GM18909 (cell line): ENCODE results near the gene AKR1C1.
"Not testable (repeated sequence)": the region's sequence is repeated elsewhere in the genome, so short reads cannot be mapped to it uniquely, and the experiment has no call there.

Source experiments
- ATAC-seq: cut with Tn5 transposase; IDR thresholded peaks from one replicate; pipeline ENCODE4 v1.9.1; 2021; ENCODE audit warnings: mild to moderate bottlenecking; ENCODE audit not compliant: unreplicated experiment, poor library complexity

Gene AKR1C1

DNA sequence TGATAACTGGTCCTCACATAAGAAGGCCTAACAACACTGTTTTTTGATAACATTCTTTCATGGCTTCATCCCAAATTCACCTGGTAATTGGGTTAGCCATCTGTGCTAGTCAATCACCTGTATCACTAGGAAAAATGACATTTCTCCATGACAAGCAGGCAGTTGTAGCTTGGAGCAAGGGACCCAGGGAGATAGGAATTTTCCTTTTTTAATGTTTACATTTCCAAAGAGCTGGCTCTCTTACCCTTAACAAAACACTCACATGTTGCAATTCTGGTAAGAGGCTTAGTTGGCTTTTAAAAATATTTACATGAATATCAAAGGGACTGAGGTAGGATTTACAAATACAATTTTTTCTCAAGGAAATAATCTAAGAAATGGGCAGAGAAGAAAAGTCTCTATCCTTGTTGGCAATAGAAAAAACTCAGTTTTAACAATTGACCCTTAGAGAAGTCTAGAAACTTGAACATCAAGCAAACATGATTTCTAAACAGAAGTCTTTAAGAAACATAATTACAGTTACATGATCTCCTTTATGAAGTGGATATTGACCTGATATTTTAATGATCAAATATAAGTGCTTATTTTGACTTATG, 16.1 kb upstream of the AKR1C1 start:
- ATAC-seq, result no peak

DNA sequence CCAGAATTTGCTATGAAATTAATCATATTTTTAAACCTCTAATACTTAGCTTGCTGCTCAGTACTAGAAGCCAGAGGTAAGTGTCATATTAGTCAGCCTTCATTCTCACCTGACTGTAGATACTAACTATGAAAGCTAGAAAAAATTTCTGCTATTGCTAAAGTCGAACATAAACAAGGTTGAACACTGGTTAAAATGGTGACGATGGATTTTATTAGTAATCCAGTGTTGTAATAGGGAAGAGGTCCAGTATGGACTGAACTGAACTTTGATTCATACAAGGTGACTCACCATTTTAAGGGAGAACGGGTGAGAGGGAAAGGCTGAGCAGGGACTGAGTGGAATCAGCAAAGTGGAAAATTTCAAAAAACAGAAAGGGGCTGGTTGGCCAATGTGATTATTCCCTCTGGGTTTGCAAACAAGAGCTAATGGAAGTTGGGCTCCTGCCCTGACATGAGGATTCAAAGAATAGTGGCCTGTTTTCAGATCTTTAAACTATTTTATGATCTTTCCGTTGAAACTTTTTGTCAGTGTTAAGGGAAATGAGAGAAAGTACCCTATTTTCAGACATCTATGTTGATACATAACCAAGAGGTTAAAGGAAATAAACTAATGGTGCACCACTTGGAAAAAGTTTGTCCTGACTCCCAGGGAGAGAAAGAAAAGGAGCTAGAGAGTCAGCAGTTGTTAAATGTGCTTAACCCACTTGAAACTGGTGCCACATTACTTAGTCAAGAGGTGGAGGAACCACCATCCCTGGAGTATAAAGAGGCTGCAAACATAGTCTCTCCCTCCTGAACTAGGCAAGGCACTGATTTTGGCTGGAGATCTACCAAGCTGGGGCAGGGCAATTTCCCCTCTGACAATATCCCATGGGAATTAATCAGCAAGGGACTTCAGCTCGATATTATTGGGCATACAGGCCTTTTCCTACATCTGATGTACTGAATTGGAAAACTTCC, 15.3 kb upstream of the AKR1C1 start:
- no peak for ATAC-seq

DNA sequence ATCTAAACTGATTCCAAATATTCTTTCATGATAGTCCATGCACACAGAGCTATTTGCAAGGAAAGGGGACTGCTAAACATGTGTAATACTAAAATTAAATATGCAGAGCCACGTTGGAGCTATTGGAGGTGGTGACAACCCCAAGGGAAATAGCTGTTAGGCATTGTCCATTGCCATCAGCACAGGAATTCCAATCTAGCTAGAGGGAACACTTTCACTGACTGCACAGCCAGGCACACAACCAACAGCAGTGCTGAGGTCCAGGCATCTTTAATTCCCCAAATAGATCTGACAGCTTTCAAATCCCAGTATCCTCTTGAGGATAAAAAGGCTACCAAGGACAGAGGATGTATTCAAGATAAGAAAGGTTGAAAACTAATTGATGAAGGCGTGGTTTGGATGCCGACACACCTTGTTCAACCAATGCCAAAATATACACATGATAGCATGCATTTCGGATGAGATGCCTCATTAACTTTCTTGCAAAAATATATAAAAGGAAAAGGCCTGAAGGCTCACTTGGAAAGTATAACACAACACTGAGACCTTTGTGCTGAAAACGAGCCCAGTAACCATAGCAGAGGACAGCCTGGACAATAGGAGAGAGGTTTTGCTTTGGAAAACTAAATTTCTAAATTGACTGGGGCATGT, 11.6 kb upstream of the AKR1C1 start:
- not testable (repeated sequence) for ATAC-seq

DNA sequence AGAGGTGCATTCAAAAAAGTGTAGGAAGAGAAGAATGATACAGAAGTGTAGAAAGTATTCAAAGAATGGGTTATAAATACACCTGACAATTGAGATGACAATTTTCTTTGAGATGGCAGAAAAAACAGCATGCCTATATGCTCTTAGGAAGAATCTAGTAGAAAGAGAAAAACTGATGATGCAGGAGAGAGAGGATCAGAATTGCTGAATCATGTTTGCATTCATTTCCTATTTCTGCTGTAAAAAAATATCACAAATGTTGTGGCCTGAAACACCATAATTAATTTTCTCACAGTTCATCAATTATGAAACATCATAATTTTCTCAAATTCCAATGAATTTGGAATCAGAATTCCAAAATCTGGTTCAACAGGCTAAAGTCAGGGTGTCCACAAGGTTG, 9.8 kb upstream of the AKR1C1 start:
- no peak for ATAC-seq

DNA sequence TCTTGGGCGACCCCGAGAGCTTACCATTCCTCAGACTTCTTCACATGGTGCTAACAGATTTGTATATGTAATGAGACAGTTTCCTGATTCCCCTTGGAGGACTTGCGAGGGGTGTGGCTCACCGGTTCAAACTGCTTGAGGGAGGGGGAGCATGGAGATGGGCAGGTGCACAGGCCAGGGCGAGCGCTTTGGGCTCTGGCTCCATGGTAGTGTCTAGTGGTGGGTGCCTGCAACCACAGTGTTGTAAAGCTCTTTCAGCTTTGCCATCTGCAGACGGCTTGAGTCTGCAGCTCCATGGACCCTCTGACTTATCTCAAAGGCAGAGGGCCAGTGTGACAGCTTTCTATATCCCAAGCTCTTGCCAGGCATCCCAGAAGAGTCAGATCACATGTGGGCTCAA, 7.1 kb upstream of the AKR1C1 start:
- ATAC-seq, result not testable (repeated sequence)

DNA sequence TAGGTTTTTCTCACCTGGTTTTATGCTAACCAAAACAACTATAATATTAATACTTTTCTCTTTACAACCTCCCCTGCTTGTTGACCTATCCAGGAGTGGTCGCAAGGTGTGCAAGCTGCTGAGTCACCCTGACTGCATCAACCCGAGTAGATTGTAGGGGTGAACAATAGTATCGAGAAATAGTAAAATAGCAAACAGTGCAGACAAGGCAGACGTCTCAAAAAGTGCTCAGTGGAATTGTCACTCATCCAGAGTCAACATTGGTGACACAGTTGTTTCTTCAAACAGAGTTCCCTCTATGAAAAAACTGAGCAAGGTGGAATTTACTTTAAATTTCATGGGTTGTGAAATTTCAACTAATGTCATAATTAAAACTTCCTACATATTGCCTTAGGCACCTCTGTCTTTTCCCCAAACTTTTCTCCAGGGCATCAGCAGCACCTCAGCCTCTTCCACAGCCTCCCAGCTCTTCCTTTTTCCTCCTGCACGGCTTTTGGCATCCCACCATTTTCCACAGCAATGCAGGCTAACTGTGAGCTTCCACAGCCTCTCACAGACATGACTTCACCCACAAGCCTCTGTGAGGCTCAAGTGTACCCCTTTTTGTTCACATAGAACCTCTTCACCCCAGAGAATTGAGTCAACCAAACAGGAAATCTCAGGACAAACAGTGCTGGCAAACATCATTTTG, 6.1 kb upstream of the AKR1C1 start:
- ATAC-seq, result not testable (repeated sequence)

DNA sequence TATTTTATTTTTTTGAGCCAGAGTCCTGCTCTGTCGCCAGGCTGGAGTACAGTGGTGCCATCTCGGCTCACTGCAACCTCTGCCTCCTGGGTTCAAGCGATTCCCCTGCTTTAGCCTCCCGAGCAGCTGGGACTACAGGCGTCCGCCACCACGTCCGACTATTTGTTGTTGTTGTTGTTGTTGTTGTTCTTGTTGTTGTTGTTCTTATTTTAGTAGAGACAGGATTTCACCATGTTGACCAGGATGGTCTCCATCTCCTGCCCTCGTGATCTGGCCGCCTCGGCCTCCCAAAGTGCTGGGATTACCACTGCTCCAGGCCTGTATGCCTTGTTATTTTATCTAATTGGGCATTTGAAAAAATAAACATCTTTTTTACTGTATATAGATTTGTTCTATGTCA, 1.7 kb upstream of the AKR1C1 start:
- ATAC-seq, result not testable (repeated sequence)

DNA sequence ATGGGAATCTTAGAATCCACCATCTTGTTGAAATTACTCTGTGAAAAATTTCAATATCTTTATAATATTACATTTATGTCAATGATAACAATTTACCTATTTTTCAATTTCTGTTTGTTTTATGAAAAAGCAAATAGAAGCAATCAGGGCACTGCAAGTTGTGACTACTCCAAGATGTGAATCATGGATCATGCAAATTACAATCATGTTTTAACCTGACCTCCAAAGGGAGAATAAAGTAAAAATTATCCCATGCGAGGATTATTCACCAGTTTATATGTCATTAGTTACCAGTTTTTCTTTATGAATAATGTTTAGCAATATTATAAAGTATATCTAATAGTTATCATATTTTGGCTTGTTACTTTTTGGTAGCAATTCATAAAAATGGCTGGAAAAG, 907 bp upstream of the AKR1C1 start:
- ATAC-seq, result not testable (repeated sequence)

DNA sequence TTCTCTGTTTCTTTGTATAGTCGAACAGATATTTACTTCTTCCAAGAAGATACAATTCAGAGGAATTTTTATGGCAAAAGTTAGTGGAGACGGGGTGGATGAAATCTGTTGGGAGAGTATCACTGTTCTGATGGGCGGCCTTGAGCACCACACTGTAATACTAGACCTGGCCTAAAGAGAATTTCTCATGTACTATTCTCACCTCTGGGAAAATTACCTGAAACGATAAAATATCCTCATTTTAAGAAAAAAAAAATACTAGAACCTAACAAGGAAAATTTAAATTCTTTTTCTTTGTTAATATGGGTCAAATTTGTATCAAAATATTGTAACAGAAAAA, 570 bp downstream of the AKR1C1 start:
- ATAC-seq, result not testable (repeated sequence)

DNA sequence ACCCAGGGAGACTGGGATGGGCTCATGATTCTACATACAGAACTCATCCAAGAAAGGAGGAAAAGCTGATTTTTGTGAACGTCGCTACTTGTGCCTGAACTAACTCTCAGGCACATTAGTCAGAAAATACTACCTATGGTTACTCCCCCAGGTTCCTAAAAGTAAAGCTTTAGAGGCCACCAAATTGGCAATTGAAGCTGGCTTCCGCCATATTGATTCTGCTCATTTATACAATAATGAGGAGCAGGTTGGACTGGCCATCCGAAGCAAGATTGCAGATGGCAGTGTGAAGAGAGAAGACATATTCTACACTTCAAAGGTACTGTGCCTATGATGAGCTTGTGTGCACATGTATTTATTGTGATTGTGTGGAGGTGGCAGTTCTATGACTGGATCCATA, 2.5 kb downstream of the AKR1C1 start:
- not testable (repeated sequence) for ATAC-seq

DNA sequence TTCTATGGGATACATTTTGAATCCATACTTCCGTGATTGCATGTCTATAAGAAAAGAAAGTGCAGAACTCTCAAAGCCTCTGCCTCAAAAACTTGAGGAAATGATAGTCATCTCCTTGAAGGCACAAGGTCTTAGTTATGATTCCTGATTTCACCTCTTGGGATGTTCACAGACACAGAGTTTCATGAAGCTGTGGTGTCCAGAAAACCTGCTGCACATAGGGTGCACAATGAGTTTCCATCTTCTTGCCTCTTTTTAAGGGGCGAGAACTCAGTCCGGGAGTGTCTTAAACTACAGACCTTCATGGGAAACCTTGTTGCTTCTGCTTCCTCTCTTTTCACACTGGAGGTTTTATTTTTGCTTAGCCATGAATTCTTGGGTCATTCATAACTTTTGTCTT, 4.0 kb downstream of the AKR1C1 start:
- not testable (repeated sequence) for ATAC-seq

DNA sequence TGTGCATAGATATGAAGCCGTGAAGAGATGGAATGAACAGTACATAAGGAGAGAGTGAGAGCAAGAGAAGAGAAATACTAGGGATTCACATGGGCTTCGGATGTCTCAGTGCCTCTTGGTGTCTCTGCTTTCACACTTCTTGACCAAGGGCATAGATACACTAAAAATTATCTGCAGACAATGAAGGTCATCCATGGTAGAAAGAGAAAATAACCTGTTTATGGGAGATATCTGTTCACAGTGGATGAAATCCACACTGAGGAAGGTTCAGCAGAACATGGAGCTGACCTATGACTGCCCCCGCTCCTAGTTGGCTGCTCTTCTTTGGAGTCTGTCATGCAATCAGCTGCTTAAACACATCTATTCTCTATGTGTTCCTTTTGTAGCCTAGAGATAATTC, 6.1 kb downstream of the AKR1C1 start:
- ATAC-seq, result not testable (repeated sequence)

DNA sequence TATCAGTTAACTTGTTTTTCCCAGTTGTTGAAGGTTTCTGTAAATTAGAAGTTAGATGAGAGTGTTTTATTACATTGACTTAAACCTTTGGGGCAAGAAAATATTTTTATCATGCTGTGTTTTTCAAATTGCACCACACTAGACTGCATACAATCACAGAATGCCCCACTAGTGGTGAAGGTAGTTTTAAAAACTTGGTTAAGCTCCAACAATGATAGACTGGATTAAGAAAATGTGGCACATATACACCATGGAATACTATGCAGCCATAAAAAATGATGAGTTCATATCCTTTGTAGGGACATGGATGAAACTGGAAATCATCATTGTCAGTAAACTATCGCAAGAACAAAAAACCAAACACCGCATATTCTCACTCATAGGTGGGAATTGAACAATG, 7.1 kb downstream of the AKR1C1 start:
- not testable (repeated sequence) for ATAC-seq

DNA sequence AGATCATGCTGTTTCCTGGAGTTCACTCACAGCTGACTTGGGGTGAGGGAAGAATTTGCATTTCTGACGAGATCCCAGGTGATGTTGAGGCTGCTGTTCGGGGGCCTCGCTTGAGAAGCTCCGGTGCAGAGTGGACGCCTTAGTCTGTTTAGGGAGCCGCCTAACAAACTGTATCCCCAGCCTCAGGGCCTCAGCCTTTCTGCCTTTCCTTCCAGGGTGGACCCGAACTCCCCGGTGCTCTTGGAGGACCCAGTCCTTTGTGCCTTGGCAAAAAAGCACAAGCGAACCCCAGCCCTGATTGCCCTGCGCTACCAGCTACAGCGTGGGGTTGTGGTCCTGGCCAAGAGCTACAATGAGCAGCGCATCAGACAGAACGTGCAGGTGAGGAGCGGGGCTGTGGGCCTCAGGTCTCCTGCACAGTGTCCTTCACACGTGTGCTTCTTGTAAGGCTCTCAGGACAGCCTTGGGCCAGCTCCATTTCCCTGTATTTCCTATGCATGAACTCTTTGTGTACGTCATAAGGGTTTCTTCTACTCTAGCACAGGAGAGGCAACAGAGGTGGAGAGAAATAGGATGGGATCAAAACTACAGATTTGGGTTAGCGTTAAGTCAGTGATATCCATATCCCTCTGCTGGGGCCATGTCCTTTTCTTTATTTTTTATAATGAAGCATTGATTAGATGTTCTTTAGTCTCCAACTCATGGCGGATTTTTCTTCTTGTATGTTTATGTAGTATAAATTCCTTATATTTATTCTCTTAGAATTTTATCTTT, 9.3 kb downstream of the AKR1C1 start:
- not testable (repeated sequence) for ATAC-seq

DNA sequence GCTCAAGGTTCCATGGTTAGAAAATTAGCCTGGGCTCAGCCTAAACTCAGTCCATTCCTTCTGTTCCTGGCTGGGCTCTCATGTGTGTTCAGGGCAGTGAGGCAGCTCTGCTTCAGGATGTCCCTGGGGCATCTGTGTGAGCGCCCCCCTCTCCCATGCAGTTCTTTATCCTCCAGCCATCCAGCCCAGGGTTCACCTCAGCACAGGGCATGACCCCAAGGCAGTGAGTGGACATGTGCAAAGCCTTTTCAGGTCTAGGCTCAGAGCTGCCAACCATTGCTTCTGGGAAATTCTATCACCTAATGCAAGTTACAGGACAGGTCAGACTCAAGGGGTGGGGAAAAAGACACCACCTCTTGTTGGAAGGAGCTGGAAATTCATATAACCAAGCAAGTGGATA, 10.1 kb downstream of the AKR1C1 start:
- ATAC-seq, result not testable (repeated sequence)

DNA sequence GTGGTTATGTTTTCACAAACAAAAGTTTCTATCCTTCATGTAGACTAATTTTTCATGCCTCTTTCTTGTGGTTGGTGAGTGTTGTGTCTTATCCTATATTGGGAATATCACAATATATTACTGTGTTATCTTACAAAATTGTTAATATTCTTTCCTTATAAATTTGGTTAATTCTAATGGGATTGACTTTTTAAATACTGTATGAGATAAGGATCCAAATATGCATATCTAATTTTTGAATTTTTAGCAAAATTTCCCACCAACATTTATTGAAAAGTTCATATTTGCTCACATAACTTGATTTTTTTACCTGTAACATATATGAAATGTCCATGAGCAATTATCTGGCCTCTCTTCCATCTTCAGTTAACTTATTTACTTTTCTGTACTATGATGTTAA, 11.2 kb downstream of the AKR1C1 start:
- not testable (repeated sequence) for ATAC-seq

DNA sequence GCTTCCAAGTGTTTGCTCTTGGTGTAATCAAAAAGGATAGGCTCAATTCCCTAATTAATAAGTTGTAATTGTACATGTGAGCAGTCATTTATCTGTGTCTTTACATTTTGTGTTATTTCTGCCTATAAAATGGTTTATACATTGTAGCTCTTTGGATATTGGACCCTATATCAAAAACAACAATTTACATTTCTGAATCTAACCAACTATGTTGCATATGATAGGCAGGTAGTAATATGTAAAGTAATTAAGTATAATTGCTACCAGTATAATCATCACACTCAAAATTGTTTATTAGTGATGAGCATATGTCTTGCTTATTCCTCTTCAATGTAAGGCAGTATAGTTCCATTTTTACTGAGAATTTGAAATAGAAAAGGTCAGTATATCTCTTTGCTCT, 13.8 kb downstream of the AKR1C1 start:
- ATAC-seq, result no peak

DNA sequence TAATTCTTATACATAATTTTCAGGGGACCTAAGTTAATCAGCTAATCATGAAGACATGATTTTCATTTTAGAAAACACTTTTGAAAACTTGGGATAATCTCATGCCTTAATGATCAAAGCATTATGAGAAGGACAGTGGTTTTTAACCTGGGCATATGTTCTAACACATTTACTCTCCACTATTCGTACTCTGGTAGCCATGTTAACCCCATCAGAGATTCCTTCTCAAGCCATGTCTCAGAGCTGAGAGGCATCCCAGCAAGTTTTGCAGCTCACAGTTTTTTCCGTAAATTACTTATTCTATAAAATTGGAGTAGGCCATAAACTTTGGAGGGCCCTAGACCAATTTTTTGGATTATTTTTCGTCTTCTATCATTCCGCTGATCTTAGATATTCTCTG, 15.7 kb downstream of the AKR1C1 start:
- ATAC-seq, result no peak

DNA sequence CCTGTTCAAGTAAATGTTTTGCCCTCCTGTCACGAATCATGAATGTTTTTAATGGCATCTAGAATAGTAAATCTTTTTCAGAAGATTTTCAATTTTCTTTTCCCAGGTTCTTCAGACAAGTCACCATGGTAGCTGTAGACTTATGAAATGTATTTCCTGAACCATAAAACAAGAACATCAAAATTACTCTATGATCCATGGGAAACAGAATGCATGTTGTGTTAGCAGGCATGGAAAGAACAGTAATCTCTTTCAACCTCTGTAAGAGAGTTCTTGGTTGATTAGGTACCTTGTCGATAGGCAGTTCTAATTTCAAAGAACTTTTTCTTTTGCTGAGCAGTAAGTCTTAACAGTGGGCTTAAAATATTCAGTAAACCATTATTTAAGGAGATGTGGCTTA, 17.6 kb downstream of the AKR1C1 start:
- no peak for ATAC-seq
